NCI-H2196 (cell line): ENCODE data around the gene TLCD2.
A peak's percentile ranks its signal among the peaks of the same experiment; 100 is the strongest.
"Not testable (repeated sequence)": the region's sequence is repeated elsewhere in the genome, so short reads cannot be mapped to it uniquely, and the experiment has no call there.

ENCODE experiments used
- DNase-seq: peaks from one replicate; lab custom pipeline; 2025; ENCODE audit not compliant: unreplicated experiment; lab: John Stamatoyannopoulos, UW

The TLCD2 gene

GRCh38 chr17:1736348-1737281 is 26.4 kb upstream of the TLCD2 start:
- DNase-seq: no peak

GRCh38 chr17:1735834-1736347 is 25.7 kb upstream of the TLCD2 start:
- no peak for DNase-seq

DNA sequence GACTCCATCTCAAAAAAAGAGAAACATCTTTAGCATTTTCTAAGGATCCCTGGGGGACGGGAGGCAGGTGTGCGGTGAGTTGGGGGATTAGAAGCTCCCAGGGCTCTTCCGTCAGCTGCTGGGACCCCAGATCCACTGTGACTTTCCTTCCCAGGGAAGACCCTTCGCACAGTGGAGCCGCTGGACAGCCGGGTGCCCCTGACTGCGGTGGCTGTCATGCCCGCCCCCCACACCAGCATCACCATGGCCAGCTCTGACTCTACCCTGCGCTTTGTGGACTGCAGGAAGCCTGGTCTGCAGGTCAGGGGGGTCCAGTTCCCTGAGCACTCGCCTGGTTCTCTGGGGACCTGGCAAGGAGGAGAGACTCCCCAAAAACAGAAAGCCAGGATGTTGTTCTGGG is 25.2 kb upstream of the TLCD2 start:
- DNase-seq: no peak

DNA sequence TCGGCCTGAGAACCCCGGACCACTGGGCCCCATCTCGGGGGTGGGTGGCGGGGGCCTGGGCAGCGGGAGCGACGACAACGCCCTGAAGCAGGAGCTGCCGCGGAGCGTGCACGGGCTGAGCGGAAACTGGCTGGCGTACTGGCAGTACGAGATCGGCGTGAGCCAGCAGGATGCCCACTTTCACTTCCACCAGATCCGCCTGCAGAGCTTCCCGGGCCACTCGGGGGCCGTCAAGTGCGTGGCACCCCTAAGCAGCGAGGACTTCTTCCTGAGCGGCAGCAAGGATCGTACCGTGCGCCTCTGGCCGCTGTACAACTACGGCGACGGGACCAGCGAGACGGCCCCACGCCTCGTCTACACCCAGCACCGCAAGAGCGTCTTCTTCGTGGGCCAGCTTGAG is 23.6 kb upstream of the TLCD2 start:
- DNase-seq: no peak

DNA sequence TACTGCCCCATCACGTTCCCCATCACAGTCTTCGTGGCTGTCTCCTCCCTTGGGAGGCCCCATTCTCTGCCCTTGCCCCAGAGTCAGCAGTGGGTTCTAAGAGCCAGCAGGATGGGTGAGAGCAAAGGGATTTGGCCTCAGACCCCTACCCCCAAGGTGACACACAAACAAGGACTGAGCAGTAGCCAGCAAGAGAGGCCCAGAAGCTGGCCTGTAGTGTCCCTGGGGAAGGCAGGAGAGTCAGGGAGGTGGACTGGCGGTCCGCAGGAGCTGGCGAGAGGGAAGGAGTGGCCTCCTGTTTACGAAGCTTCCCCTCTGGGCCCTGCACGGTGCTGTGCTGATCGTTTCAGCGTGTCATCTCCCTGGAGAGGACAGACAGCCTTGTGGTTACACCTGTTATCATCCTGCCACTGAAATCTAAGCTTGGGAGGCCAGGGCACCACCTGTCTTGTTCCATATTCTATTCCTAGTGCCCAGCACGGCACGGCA is 22.7 kb upstream of the TLCD2 start:
- DNase-seq: no peak

- no peak for DNase-seq
Observed at GRCh38 chr17:1732241-1732832, 22.2 kb upstream of the TLCD2 start.

DNA sequence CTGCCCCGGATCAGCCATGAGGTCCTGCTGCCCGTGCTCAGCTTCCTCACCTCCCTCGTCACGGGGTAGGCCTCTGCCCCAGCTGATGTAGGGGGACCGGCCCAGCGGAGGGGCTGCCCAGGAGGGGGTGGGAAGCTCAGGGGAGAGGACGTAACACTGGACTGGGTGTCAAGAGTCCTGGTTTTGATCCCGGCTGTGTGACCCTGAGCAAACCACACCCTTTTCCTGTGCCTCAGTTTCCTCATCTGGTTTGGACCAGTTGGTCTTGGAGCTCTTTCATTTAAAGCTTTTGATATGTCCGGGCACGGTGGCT is 21.0 kb upstream of the TLCD2 start:
- DNase-seq: no peak

DNA sequence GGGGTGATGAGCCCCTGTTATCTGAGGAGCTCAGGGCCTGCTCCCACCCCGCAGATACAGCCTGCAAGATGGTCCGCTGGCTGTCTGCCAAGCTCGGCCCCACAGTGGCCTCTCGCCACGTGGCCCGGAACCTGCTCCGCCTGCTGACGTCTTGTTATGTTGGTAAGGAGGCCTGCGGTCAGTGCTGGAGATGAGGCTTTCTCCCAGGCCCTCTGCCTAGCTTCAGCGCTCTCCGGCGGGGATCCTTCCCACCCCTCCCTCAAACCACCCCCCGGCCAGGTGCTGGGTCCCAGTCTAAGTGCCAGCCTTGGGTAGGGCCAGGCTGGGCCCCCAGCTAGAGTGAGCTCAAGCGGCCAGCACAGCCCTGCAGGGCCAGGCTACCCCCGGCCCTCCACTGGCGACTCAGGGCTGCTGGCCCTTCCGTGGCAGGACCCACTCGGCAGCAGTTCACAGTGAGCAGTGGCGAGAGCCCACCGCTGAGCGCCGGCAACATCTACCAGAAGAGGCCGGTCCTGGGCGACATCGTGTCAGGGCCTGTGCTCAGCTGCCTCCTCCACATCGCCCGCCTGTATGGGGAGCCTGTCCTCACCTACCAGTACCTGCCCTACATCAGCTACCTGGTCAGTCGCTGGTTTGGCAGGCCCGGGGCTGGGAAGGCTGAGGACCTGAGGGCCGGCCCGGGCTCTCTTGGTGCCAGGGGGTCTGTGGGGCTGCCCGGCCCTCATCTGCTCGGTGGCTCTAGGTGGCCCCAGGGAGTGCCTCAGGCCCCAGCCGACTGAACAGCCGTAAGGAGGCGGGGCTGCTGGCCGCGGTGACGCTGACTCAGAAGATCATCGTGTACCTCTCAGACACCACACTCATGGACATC is 20.4 kb upstream of the TLCD2 start:
- DNase-seq: no peak

GRCh38 chr17:1729966-1730325 is 19.8 kb upstream of the TLCD2 start:
- DNase-seq: no peak

DNA sequence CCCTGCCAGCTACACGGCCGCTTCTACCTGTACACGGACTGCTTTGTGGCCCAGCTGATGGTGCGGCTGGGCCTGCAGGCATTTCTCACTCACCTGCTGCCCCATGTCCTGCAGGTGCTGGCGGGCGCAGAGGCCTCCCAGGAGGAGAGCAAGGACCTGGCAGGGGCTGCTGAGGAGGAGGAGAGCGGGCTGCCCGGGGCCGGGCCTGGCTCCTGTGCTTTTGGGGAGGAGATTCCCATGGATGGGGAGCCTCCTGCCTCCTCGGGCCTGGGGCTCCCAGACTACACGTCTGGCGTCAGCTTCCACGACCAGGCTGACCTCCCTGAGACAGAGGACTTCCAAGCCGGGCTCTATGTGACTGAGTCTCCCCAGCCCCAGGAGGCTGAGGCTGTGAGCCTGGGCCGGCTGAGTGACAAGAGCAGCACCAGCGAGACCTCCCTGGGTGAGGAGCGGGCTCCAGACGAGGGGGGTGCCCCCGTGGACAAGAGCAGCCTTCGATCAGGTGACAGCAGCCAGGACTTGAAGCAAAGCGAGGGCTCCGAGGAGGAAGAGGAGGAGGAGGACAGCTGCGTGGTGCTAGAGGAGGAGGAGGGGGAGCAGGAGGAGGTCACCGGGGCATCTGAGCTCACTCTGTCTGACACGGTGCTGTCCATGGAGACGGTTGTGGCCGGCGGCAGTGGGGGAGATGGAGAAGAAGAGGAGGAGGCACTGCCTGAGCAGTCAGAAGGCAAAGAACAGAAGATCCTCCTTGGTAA is 17.9 kb upstream of the TLCD2 start:
- DNase-seq: no peak

GRCh38 chr17:1727258-1727789 is 17.1 kb upstream of the TLCD2 start:
- no peak for DNase-seq

- no peak for DNase-seq
Observed at GRCh38 chr17:1726626-1727257, 16.6 kb upstream of the TLCD2 start.

DNA sequence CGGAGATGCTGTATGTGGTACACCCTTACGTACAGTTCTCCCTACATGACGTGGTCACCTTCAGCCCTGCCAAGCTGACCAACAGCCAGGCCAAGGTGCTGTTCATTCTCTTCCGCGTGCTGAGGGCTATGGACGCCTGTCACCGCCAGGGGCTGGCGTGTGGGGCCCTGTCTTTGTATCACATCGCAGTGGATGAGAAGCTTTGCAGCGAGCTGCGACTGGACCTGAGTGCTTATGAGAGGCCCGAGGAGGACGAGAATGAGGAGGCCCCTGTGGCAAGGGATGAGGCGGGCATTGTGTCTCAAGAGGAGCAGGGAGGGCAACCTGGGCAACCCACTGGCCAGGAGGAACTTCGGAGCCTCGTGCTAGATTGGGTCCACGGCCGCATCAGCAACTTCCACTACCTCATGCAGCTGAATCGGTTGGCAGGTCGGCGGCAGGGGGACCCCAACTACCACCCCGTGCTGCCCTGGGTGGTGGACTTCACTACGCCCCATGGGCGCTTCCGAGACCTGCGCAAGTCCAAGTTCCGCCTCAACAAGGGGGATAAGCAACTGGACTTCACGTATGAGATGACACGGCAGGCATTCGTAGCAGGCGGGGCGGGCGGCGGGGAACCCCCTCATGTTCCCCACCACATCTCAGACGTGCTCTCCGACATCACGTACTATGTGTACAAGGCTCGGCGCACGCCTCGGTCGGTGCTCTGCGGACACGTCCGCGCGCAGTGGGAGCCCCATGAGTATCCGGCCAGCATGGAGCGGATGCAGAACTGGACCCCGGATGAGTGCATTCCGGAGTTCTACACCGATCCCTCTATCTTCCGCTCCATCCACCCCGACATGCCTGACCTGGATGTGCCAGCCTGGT is 15.7 kb upstream of the TLCD2 start:
- no peak for DNase-seq

GRCh38 chr17:1724869-1725641 is 14.9 kb upstream of the TLCD2 start:
- no peak for DNase-seq

DNA sequence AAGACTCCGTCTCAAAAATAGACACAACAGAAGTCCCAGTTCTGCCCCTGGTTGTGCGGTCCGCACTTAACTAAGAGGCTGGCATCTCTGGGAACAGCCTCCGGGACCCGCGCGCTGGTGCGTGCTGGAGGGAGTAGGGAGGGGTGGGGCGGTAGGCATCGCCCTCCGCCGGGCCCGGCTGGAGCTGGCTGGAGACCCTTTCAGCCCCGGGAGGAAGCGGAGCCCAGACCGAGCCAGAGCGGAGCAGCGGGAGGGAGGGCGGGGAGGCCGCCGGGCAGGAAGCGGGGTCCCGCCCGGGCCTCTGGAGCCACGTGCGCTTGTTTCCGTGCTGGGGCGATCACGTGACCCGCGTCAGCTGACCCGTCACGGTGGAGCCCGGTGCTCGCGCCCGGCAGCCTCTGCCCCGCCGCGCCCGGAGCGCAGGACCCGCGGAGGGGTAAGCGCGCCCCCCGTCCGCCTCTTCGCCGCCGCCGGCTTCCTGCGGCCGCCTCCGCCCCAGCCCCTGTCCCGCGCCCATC is 14.2 kb upstream of the TLCD2 start, which contains the start of gene WDR81:
WDR81 (plus strand) TSS at position 354 of the 518 bp plus-strand sequence. CDS start 256 bp downstream, outside the sequence.
- peak; percentile 64 for DNase-seq

- not testable (repeated sequence) for DNase-seq
Observed at GRCh38 chr17:1722022-1722421, 11.8 kb upstream of the TLCD2 start.

GRCh38 chr17:1720856-1721386 is 10.7 kb upstream of the TLCD2 start:
- peak; percentile 7 for DNase-seq
